GM06990 (cell line): ENCODE data around the gene SPTBN1.

Experiments used
- DNase-seq: peaks from one replicate; pipeline ENCODE4 v3.0.0-alpha.2; 2011; ENCODE audit not compliant: insufficient read length; ENCODE audit errors: extremely low read depth
- H3K27me3 ChIP-seq: replicated peaks from 2 replicates; pipeline ENCODE4 v1.6.0; 2011; ENCODE audit warnings: low read length; ENCODE audit not compliant: control insufficient read depth, insufficient read depth
- H3K36me3 ChIP-seq: 2 replicates; pipeline ENCODE4 v1.5.1; 2011; ENCODE audit warnings: low read length; ENCODE audit not compliant: control insufficient read depth, insufficient read depth
- H3K4me3 ChIP-seq: replicated peaks from 2 replicates; pipeline ENCODE4 v1.5.1; 2011; ENCODE audit warnings: low read depth, mild to moderate bottlenecking, control low read depth, low read length
- TF ChIP-seq, protein P1 (sequence below): IDR thresholded peaks from 2 replicates; pipeline ENCODE4 v1.5.1; 2011; ENCODE audit warnings: low read length, control low read depth, mild to moderate bottlenecking, inconsistent platforms; ENCODE audit not compliant: insufficient read depth, poor library complexity, severe bottlenecking

SPTBN1 gene

DNA sequence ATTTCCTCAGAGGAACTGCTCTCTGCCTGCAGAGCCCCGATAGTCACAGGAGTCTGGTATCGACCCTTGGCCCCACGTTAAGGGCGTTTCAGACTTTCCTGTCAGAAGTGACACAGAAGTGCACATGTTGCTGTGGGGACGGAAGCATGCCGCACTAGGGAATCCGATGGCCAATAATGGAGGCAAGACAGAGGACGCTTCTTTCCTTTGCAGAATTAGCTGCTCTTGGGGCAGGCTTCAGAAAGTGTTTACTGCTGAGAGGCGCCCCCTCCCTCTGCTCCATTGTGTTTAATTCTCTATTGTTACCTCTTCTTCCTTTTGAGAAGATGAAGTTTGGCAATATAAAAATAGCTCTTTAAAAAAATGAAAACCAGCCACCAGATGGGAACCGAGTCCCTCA lies 148.7 kb downstream of the SPTBN1 start:
- peaks cover under 1% of the 10 kb centered on the region; the same call in 1 of the 2 replicates for H3K36me3 ChIP-seq
- TF ChIP-seq, protein P1, sequence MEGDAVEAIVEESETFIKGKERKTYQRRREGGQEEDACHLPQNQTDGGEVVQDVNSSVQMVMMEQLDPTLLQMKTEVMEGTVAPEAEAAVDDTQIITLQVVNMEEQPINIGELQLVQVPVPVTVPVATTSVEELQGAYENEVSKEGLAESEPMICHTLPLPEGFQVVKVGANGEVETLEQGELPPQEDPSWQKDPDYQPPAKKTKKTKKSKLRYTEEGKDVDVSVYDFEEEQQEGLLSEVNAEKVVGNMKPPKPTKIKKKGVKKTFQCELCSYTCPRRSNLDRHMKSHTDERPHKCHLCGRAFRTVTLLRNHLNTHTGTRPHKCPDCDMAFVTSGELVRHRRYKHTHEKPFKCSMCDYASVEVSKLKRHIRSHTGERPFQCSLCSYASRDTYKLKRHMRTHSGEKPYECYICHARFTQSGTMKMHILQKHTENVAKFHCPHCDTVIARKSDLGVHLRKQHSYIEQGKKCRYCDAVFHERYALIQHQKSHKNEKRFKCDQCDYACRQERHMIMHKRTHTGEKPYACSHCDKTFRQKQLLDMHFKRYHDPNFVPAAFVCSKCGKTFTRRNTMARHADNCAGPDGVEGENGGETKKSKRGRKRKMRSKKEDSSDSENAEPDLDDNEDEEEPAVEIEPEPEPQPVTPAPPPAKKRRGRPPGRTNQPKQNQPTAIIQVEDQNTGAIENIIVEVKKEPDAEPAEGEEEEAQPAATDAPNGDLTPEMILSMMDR: no peak
- no peak for DNase-seq
- H3K4me3 ChIP-seq: no peak overlapping the region
- no peaks in the 10 kb centered on the region for H3K27me3 ChIP-seq

- no peak for DNase-seq
- Histone ChIP-seq H3K36me3 (no peaks in the 10 kb centered on the region), H3K4me3 (no peak overlapping the region), H3K27me3 (no peaks in the 10 kb centered on the region)
- TF ChIP-seq, protein P1: no peak
Measured at GRCh38 chr2:54605836-54606235, 149.7 kb downstream of the SPTBN1 start.

DNA sequence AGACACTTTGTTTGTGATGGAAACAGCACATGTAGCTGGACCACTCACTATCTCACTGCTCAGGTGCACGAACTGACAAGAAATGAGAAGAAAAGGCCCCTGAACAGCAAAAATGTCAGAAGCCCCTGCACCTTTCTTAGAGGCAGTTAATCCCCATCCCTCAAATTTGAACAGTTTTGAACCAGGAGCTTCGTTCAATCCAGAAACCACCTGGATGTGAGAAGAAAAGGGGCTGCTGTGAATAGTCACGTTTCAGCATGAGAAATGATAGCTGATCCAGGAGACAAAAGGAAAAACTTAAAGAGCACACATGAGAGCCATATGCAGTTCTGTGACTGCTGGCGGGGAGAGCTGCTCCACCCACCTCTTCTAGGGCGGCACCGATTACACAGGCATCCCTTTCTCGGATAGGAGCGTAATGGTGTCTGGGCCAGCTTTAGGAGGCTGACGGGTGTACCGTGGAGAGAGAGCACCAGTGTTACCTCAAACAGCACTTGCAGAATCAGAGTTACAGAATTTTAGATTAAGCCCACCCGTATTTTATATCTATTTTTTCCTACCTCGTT lies 150.3 kb downstream of the SPTBN1 start:
- Histone ChIP-seq H3K27me3 (no peaks in the 10 kb centered on the region), H3K36me3 (no peaks in the 10 kb centered on the region), H3K4me3 (no peak overlapping the region)
- DNase-seq: no peak
- TF ChIP-seq, protein P1: no peak

- Histone ChIP-seq H3K4me3 (no peak overlapping the region), H3K27me3 (no peaks in the 10 kb centered on the region), H3K36me3 (peaks cover 8% of the 10 kb centered on the region)
- TF ChIP-seq, protein P1: no peak
- no peak for DNase-seq
Measured at GRCh38 chr2:54608224-54608623, 152.1 kb downstream of the SPTBN1 start.

GRCh38 chr2:54609241-54609640 lies 153.1 kb downstream of the SPTBN1 start:
- no peak for DNase-seq
- Histone ChIP-seq H3K36me3 (peaks cover 8% of the 10 kb centered on the region), H3K27me3 (no peaks in the 10 kb centered on the region), H3K4me3 (no peak overlapping the region)
- TF ChIP-seq, protein P1: no peak

- H3K4me3 ChIP-seq: no peak overlapping the region
- no peaks in the 10 kb centered on the region for H3K27me3 ChIP-seq
- TF ChIP-seq, protein P1: no peak
- DNase-seq: no peak
- H3K36me3 ChIP-seq: peaks cover 8% of the 10 kb centered on the region
Measured at GRCh38 chr2:54609647-54610046, 153.5 kb downstream of the SPTBN1 start.
